Stimulated activated CD4-positive, alpha-beta T cell treated with anti-CD3 and anti-CD28 coated beads, Interleukin-2, amount 100 ng/mL, for 24 hours (primary cell): ENCODE data around the gene TSC22D1.
"Not testable (repeated sequence)": the region's sequence is repeated elsewhere in the genome, so short reads cannot be mapped to it uniquely, and the experiment has no call there.

Experiments used
- DNase-seq, 2 donors: peaks; one replicate each; pipeline ENCODE4 v3.0.0-alpha.2; 2020

The TSC22D1 gene

GRCh38 chr13:44575741-44576350, at the start of gene TSC22D1:
Gene TSC22D1 (minus strand): TSS chr13:44576330. CDS start chr13:44576074, 256 bp downstream.
- peak; percentile 58 to 66 for DNase-seq

GRCh38 chr13:44622708-44623107, 46.6 kb upstream of the TSC22D1 start:
- DNase-seq, result no peak

GRCh38 chr13:44622261-44622660, 46.1 kb upstream of the TSC22D1 start:
- no peak for DNase-seq

- DNase-seq, result no peak
Measured at GRCh38 chr13:44620057-44620456, 43.9 kb upstream of the TSC22D1 start.

GRCh38 chr13:44619651-44620050, 43.5 kb upstream of the TSC22D1 start:
- no peak for DNase-seq

GRCh38 chr13:44618326-44618725, 42.2 kb upstream of the TSC22D1 start:
- no peak for DNase-seq

GRCh38 chr13:44617648-44618047, 41.5 kb upstream of the TSC22D1 start:
- no peak for DNase-seq

- DNase-seq, result no peak
Measured at GRCh38 chr13:44609137-44609536, 33.0 kb upstream of the TSC22D1 start.

DNA sequence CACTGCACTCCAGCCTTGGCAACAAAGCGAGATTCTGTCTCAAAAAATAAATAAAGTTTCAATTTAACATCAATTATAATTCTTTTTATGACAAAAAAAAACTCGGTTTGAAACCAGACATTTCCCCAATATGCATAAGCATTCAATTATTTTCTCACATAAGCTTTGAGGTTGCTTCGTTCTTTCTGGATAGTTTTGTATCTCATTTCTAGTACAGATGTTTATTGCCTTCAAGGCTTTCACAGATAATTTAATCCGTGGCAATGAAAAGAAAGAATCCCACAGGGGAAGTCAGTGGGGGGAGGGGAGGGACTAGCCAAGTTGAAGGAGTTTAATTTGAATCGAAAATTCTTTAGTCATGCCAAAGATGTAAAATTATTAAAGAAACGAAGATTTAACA, 29.6 kb upstream of the TSC22D1 start:
- no peak for DNase-seq

- no peak for DNase-seq
Measured at GRCh38 chr13:44605275-44605674, 29.1 kb upstream of the TSC22D1 start.

DNA sequence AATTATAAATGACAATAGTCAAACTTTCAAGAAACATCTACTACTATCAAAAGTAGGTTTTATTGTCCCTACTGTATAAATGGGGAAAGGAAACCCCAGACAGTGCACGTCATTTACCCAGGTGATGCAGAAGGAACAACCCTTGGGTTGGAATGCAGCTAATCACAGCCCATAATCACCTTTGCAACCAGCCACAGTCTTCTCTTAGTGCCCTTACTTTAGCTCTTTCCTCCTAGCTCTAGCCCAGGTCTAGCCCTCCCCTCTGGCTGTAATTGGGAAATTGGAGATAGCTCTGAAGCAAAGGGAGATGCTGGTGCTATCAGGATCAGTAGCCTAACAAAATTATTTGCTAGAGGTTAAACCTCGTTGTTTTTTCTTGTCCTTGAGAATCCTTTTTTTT, 25.5 kb upstream of the TSC22D1 start:
- DNase-seq, result no peak

DNA sequence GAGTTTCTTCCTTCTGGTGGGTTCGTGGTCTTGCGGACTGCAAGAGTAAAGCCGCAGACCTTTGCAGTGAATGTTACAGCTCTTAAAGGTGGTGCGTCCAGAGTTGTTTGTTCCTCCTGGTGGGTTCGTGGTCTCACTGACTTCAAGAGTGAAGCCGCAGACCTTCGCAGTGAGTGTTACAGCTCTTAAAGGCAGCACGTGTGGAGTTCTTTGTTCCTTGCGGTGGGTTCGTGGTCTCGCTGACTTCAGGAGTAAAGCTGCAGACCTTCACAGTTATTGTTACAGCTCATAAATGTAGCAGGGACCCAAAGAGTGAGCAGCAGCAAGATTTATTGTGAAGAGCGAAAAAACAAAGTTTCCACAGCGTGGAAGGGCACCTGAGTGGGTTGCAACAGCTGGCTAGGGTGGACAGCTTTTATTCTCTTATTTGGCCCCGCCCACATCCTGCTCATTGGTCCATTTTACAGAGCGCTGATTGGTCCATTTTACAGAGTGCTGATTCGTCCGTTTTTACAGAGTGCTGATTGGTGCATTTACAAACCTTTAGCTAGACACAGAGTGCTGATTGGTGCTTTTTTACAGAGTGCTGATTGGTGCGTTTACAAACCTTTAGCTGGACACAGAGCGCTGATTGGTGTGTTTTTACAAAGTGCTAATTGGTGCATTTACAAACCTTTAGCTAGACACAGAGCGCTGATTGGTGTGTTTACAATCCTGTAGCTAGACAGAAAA, 17.9 kb upstream of the TSC22D1 start:
- DNase-seq, result not testable (repeated sequence)

- no peak for DNase-seq
Measured at GRCh38 chr13:44592216-44592847, 16.2 kb upstream of the TSC22D1 start.

GRCh38 chr13:44591316-44591715, 15.2 kb upstream of the TSC22D1 start:
- DNase-seq, result no peak

GRCh38 chr13:44583137-44583536, 7.0 kb upstream of the TSC22D1 start:
- no peak for DNase-seq

DNA sequence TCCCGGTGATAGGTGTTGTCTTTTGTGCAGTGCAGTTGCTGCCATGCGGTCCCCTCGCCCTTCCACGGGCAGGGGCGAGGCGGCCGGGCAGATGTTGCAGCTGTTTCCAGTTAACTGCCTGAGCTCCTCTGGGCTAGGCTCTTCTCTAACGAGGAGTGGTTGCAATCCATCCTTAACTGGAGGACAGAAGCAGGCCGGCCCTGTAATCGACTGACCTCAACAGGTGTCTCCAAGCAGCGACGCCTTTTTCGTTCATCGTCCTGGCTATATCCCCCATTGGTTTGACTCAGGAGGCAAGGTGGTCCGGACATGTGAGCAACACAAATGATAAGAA, 1.9 kb upstream of the TSC22D1 start:
- DNase-seq, result no peak

DNA sequence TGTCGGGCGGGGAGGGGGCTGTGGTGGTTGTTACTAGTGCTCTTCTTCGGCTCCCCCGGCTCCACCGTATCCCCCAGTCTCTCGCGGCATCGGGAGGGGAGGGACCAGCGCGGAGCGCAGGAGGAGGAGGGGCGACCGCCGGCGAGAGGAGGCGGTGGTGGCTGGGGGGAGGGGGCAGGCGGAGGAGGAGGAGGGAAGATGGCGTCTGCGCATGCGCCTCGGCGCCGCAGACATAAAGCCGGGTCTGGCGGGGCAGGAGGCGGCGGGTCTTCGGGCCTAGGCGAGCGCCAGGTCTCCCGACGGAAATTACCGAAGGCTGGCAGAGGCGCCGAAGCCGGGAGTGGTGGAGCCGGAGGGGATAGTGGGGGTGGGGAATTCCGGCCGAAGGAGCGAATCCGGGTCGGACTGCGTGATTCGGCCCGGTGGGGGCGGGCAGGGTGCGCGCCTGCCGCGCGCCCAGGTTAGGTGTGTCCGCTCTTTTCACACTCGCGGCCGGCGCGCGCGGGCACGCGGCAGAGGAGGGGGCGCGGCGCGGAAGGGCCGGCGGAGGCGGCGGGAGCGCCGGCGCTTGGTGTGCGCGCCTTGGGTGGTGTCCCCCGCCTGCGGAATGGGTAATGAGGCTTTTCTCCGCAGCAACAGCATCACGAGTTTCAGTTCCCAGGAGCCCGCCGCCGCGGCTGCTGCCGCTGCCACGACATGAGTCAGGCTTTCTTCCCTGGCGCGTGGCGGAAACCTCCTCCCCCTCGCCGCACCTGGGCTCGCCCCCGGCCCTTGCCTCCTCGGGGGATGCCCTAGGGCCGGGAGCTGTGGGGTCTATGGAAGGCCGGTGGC, 1.3 kb upstream of the TSC22D1 start:
- peak; percentile 96 to 97 for DNase-seq

DNA sequence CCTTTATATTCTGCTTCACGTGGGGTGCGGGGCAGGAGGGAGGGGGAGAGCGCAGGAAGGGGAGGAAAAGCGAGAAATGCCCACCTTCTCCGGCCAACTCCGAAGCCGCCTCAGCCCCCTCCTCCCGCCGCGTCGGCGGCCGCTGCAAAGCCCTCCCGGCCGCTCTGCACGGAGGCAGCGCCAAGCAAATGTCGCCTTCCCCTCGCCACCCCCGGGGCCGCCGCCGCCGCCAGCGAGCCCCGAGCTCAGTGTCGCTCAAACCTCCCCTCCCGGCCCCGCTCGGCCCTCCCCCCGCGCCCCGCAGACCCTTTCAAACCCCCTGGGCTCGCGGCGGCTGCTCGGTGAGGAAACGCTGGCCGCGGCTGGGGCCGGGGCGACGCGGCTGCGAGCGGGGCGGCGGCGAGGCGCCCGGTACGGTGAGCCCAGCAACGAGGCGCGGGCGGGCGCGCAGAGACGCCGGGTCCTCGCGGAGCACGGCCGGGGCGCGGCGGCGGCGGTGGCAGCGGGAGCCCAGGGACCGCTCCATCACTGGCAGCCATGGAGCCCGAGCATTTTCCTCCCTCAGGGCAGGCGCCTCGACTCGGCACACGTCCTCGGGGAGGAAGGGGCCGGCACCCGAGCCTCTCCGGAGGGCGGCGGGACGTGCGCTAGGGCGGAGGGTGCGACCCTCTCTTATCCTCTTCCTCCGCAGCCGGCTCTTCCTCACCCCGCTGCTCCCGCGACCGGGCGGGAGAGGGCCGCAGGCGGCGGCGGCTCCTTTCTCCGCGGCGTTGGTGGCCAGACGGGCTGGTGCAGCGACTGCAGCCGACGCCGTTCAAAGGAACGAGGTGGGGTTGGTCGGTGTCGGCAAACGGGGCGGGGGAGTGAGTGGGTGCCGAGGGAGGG, 463 bp upstream of the TSC22D1 start:
- peak; percentile 32 to 42 for DNase-seq

DNA sequence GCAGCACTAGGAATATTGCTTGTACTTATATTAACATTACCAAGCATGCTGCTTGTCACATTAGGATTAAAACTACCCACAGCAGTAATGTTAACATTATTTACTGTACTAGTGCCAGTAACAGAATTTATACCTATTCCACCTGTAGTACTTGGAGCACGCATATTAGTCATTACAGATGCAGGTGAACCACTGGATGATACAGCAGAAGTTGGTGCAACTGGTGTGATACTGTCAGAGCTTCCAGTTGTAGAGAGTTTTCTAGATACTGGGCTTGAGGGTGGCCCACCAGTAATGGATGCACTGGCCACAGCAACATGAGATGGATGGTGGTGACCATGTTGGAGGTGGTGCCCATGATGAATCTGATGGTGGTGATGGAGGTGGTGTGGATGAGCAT, 1.1 kb downstream of the TSC22D1 start:
- DNase-seq, result no peak

DNA sequence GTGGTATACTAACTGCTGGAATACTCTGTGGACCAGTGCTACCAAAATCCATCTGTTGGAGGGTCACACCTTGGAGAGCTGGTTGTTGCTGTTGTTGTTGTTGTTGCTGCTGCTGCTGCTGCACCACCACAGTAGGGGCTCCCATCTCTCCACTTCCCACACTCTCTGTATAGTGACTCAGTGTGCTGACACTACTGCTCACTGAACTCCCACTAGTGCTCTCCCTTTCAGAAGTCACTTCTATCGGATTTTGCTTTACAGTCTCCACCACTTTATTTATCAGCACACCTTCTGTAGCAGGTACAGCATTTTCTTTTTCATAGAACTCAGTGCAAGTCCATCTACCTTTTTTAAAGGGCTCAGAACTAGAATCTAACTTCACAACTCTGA, 1.7 kb downstream of the TSC22D1 start:
- no peak for DNase-seq

DNA sequence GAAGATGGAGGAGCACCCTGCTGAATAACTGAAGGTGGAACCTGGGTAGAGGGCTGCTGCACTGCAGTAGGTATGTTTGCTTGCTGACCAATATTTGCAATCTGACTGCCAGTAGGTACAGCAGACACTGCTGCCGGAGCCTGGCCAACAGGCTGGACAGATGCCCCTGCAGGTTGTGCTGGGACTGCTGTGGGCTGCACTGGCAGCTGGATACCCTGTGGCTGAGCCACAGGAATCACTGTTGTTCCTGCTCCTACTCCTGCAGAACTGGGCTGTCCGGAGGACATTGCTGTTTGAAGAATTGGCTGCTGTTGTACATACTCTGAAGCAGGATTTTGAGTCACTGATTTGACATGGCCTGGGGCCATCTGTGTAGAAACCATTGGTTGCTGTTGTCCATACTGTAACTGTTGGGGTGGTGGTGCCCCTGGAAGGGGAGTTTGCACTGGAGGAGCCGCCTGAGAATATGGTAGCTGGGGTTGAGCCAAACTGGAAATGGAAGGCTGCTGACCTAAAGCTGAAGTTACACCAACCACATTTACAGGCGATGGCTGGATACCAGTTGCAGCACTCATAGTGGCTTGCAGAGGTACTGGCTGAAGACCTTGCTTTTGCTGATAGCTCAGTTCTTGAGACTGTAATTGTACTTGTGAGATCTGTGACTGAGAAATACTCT, 2.2 kb downstream of the TSC22D1 start:
- DNase-seq, result no peak

- DNase-seq, result no peak
Measured at GRCh38 chr13:44573071-44573470, 3.1 kb downstream of the TSC22D1 start.
